AG09319 (cell line): ENCODE results near the gene SSU72.

ENCODE experiments used
- DNase-seq: peaks from one replicate; pipeline ENCODE4 v3.0.0-alpha.2; 2010; ENCODE audit warnings: low read depth; ENCODE audit errors: extremely low read depth
- TF ChIP-seq, protein P1 (sequence below): IDR thresholded peaks from 2 replicates; pipeline ENCODE4 v1.5.1; 2011; ENCODE audit warnings: low read depth, mild to moderate bottlenecking, inconsistent platforms, low read length, moderate library complexity

Gene SSU72

GRCh38 chr1:1620433-1621139 is 45.9 kb upstream of the SSU72 start:
- DNase-seq: no peak
- TF ChIP-seq, protein P1, sequence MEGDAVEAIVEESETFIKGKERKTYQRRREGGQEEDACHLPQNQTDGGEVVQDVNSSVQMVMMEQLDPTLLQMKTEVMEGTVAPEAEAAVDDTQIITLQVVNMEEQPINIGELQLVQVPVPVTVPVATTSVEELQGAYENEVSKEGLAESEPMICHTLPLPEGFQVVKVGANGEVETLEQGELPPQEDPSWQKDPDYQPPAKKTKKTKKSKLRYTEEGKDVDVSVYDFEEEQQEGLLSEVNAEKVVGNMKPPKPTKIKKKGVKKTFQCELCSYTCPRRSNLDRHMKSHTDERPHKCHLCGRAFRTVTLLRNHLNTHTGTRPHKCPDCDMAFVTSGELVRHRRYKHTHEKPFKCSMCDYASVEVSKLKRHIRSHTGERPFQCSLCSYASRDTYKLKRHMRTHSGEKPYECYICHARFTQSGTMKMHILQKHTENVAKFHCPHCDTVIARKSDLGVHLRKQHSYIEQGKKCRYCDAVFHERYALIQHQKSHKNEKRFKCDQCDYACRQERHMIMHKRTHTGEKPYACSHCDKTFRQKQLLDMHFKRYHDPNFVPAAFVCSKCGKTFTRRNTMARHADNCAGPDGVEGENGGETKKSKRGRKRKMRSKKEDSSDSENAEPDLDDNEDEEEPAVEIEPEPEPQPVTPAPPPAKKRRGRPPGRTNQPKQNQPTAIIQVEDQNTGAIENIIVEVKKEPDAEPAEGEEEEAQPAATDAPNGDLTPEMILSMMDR: no peak

DNA sequence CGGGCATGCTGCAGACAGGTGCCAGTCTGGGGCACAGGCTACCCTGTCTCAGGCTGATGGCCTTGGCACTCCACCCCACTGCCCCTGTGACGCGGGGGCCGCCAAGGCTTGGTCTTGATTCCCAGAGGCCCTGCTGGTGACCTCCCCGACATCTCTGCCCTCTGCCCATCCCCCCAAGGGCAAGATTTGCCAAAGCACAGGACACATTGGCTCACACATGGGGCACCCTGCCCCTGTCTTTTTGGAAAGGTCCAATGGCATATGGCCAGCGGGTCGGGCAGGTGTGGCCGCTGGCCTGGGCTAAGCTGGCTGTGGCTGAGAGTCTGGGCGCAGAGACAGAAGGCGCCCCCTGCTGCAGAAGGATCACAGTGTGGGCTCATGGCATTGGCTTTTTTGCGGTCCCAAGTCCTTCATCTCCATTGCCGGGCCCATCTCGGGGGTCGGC is 45.3 kb upstream of the SSU72 start:
- no peak for DNase-seq
- TF ChIP-seq, protein P1: no peak; the same call in 1 of the 2 replicates

GRCh38 chr1:1618396-1619068 is 43.9 kb upstream of the SSU72 start:
- DNase-seq: no peak
- TF ChIP-seq, protein P1: no peak

DNA sequence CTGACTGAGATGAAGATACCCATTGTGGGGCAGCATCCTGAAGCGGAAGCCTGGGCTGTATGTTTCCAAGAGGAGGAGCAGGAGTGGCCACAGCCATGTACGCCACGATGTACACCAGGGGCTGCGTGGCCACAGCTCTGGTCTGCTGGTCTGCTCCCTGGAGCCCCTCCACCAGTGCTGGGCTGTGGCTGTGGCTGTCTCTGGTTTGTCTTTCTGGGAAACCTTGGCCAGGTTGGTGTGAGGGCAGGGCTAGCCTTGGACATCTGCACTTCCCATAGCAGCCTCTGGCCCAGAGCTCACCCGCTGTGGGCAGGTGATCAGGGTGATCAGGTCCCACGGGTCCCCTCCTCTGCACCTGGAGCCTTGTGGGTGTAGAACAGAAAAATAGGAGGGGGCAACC is 43.3 kb upstream of the SSU72 start:
- no peak for DNase-seq
- TF ChIP-seq, protein P1: no peak

DNA sequence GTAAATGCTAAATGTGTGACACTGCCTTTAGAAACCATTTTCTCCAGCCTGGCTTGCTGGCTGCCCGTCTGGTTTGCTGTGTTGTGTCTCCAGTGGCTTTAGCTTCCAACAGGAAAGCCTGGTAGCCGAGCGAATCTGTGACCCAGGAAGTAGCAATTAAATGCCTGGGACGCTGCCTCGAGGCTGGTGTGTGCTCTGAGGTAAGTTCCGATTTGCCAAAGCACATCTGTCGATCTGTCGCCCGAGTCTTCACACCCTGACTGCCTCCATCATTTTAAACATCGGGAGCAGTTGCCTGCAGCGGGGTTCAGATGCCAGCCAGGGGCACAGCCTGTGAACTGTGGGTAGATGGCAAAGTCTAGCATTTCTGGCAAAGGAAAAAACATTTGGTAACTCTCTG is 42.9 kb upstream of the SSU72 start:
- DNase-seq: no peak
- TF ChIP-seq, protein P1: no peak

DNA sequence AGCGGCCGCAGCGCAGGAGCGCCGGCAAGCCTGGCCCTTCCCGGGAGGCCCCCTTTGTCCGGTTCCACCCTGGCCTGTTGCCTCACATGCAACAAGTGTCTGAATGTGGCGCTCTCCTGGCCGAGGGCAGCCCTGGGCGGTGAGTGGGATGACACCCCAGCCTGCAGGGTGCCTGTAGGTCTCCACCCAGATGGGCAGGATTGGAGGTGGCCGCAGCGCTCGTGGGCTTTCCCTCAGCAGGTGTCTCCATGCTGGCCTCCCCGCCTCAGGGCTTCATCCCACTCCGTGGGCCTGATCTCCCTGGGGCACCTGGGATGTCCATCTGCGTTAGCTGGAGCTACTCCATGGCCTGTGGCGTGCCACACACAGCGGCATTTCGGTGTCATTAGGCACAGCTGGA is 42.2 kb upstream of the SSU72 start:
- DNase-seq: no peak
- TF ChIP-seq, protein P1: no peak

GRCh38 chr1:1616045-1616790 is 41.6 kb upstream of the SSU72 start:
- TF ChIP-seq, protein P1: no peak
- no peak for DNase-seq
